Stimulated activated CD8-positive, alpha-beta memory T cell treated with anti-CD3 and anti-CD28 coated beads, Interleukin-4, amount 100 ng/mL, for 24 hours (primary cell): ENCODE data around the gene AP1S2.

Experiments
- DNase-seq: peaks from one replicate; pipeline ENCODE4 v3.0.0-alpha.2; 2020; ENCODE audit warnings: low read depth

Gene AP1S2

DNA sequence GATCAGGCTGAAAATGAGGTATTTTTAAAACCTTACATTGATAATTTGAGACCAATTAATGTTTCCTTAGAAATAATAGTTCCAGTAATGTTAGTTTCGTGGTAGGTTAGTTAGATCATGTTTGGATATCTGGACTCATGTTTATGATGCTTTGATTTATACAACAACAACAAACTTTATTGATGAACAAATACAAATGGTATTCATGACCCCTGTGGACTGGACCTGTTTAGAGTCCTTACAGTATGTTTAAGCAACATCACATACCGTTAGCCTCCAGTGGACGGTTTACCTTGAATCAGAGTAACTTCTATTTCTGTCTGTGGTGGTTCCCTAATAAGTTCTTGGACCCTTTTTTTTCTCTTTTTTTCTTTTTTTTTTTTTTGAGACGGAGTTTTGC lies 46.4 kb downstream of the AP1S2 start:
- DNase-seq = no peak

GRCh38 chrX:15804563-15804962 lies 50.0 kb downstream of the AP1S2 start:
- DNase-seq = no peak

DNA sequence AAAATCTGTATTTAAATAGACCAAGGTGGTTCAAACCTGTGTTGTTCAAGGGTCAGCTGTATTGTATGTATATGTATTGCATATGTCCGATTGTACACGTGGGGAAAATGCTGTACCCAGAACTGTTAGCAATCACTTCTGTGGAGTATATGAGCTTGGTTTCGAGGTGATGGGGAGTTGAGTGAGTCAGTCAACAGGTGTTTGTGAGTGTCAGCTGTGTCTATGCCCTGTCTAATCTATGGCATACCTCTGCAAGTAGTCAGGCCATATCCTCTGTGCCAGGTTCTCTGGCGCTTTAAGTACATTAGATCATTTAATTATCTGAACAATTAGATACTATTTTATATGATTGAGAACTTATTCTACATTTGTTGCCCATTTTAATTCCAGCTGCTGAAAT lies 56.9 kb downstream of the AP1S2 start:
- no peak for DNase-seq

GRCh38 chrX:15790769-15791290 lies 63.8 kb downstream of the AP1S2 start:
- DNase-seq = no peak

GRCh38 chrX:15789979-15790768 lies 64.4 kb downstream of the AP1S2 start, which contains the start of gene ZRSR2:
ZRSR2 (plus strand) TSS chrX:15790484; CDS start chrX:15790496, 12 bp downstream.
- peak; percentile 91 for DNase-seq

DNA sequence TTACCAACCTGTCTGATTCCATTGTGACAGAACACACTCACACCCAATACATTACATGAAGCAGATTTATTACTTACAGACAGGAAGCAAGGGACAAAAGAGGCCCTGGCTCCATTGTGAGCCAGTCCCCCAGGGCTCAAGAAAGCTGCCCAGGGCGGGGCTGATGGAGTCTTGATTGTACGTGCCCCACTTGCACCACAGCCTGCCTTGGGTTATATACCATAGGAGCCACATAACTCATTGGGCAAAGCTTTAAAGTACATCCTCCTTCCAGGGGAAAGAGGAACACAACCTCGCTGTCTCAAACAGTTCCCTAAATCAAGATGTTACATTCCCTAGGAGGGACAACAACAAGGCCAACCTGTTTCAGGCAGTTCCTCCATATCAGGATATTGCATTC lies 67.7 kb downstream of the AP1S2 start:
- DNase-seq = no peak

DNA sequence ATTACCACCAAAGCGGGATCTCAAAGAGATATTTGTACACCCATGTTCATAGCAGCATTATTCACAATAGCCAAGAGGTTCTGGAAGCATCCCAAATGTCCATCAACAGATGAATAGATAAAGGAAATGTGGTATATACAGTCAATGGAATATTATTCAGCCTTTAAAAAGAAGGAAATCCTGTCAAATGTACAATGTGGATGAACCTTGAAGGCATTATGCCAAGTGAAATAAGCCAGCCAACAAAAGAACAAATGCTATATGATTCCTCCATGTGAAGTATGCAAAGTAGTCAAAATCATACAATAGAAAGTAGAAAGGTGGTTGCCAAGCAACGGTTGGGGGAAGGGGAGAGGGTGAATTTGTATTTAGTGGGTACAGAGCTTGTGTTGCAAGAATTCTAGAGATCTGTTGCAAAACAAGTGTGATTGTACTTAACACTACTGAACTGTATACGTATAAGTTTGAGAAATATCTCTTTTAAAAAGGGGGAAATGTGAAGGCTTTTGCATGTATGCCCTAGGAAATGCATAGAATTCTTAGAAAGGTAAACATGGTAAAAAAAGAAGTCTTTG lies 69.3 kb downstream of the AP1S2 start:
- DNase-seq = no peak

DNA sequence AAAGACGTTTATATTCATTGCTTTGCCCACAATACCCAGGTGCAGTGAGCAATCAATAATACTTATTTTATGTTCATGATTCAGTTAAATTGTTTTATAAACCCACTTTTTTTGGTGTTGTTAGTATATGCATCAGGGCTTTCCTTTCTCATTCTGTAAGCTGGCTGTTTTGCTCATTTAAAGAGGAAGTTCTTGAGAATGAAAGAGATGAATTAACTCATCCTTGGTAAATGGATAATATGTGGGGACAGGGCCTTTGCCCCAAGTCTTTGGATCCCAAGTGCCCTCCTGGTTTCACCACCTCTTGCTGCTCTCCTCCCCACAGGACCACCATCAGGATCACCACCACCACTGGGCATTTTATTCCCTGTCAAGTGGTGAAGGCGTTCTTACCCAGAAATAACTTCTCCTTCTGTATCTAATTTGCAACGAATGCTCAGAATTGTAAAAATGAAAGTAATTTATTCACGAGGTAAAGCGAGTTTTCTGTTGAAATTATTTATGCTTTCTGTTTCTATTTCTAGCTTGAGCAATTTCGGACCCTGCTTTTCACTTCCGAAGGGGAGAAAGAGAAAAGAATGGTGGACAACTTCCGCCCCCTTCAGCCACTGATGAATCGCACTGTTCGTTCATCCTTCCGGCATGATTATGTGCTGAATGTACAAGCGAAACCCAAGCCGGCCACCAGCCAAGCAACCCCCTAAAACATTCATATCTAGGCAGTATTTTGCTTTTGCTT lies 72.5 kb downstream of the AP1S2 start:
- no peak for DNase-seq
